SK-N-SH treated with all-trans-retinoic acid at 6 μM for 48 hours (cell line): ENCODE results near the gene CHSY1.

Source experiments
- GLIS3 ChIP-seq: fragments of 250-450 bp; sonication (Bioruptor Pico); IDR thresholded peaks from 2 replicates; pipeline ENCODE4 v1.5.0; 2020; ENCODE audit warnings: mild to moderate bottlenecking, moderate library complexity
- ISL1 ChIP-seq: fragments of 250-450 bp; sonication (Bioruptor Pico); IDR thresholded peaks from 2 replicates; pipeline ENCODE4 v2.1.2; 2022; ENCODE audit warnings: mild to moderate bottlenecking, moderate library complexity
- ZNF565 ChIP-seq: fragments of 450-650 bp; formaldehyde crosslinking; conservative IDR thresholded peaks from 2 replicates; pipeline ENCODE4 v1.5.0; 2020; ENCODE audit warnings: low read depth, mild to moderate bottlenecking, moderate library complexity

DNA sequence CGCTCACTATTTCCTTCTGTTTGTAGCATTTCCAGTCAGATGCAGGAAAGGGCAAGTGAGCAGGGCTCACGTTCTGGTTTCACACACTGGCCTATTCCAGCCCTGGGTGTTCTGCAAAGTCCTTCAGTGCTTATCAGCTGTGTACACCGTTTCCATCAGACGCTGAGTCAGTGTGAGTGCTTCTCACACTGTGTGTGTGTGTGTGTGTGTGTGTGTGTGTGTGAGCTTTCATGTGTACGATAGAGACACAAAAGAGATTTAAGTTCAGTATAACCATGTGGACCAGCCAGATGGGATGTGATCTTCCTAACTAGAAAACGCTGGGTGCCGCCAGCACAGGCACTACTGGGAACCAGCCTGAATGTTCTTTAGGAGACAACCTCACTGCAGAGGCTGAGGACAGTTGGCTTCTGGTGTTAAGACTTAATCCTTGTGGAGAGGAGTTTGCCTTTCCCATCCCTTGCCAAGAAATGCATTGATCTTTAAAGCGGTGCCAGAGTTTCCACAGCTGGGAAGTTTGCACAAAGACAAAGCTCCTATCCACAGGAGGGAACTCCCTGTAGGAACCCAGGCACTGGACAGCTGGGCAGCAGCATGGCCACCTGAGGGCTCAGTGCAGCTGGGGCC is 3.9 kb upstream of the CHSY1 start:
- no peak for TF ChIP-seq GLIS3 (CRISPR knock-in tag)
- no peak for TF ChIP-seq ZNF565
- no peak for TF ChIP-seq ISL1
